ENCODE data around the gene MAP7.
"Not testable (repeated sequence)": the region's sequence is repeated elsewhere in the genome, so short reads cannot be mapped to it uniquely, and the experiment has no call there.

Gene MAP7

DNA sequence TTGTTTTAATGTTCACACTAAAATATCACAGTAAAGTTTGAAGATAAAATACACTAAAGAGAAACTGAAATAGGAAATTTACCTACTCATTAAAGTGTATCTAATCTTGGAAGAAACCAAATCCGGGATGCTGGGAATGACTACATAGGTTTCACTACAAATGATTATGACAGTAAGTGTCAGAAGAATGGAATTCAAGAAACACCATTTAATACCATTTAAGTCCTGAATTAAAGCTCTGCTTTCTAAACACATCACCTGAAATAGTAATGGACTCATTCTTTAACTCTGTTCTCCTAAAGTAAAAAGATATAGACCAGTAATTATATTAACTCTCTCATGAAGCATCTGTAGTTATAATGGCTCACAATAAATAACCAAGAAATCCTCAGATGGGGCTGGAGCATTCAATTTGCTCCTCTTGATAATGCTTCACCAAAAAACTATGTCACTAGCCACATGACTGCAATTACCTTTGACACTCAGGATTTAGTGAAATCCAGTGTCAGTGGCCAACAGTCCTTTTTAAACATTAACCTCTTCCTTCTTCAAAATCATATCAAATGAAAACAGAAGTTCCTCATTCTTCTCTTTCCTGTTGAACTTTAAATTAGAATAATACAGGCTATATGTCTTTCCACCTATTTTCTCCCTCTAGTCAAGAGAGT is 41.4 kb downstream of the MAP7 start:
- DNase-seq (no peak), ATAC-seq (no peak)
- H3K4me1 Mint-ChIP-seq = peaks cover 26% of the 10 kb centered on the region
- no peaks in the 10 kb centered on the region for H3K27me3 Mint-ChIP-seq
- H3K4me3 Mint-ChIP-seq = no peak overlapping the region
- no peak overlapping the region for H3K27ac Mint-ChIP-seq
- no peaks in the 10 kb centered on the region for H3K9me3 Mint-ChIP-seq

DNA sequence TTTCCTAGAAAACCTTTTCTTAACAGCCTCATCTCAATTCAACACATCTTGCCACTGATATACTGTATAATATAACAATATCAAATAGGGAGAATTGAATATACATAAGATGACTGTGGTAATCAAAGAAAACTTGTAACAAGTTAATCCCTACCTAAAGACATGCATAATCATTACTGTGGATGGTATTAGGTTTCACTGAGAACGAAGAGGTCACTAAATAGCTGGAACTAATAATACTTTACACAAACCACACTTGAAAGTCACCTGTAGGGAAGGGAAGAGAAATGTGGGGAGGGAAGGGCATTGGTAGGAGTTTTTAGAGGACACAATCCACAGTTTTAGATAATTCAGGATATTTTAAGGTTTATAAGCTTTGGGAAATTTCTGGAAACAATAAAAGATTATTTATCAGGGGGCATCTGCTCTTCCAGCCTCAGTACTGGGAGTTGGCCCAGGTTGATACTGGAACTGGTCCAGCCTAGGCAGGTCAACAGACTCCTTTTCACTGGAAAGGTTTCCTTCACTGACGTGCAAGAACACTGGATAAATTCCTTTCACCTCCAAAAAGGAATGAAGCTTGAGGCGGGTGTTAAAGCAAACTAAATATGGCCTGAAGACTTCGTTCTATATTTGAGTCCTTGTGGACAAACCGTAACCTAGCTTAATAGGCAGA is 44.0 kb downstream of the MAP7 start:
- H3K27ac Mint-ChIP-seq = no peak overlapping the region
- DNase-seq (no peak), ATAC-seq (no peak)
- H3K27me3 Mint-ChIP-seq = no peaks in the 10 kb centered on the region
- no peaks in the 10 kb centered on the region for H3K9me3 Mint-ChIP-seq
- H3K4me3 Mint-ChIP-seq = no peak overlapping the region
- peaks cover 22% of the 10 kb centered on the region for H3K4me1 Mint-ChIP-seq

DNA sequence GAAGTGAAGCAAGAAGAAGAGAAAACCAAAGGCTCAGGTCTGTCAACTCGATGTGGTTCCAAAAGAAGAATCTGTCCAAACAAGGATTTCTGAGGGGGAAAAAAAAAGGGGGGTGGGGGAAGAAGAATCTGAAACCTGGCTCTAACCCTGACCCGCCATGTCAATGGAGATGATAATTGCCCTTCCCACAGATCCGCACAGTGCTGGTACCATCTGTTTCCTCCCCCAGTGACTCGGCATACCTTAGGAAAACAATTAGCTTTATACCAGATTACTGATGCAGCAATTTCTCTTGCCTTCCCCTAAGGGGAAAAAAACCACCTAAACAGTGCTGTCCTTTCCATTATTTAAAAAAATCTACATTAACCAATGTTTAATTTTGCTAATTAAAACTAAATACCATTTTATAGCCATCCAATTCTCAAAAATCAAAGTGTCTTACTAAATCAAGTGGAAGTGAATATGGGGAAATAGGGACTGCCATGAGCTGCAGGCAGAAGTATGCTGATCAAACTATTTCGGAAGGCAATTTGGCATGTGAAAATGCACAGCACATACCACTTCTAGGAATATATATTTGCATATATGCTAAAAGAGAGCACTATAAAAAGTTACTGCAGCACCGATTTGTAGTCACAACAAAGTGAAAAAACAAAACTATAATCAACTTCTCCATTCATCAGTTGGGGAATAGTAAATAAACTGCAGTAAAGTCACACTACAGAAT is 46.8 kb downstream of the MAP7 start:
- H3K4me1 Mint-ChIP-seq = no peaks in the 10 kb centered on the region
- DNase-seq = no peak
- H3K4me3 Mint-ChIP-seq = no peak overlapping the region
- ATAC-seq = no peak
- H3K9me3 Mint-ChIP-seq = no peaks in the 10 kb centered on the region
- no peak overlapping the region for H3K27ac Mint-ChIP-seq
- no peaks in the 10 kb centered on the region for H3K27me3 Mint-ChIP-seq

DNA sequence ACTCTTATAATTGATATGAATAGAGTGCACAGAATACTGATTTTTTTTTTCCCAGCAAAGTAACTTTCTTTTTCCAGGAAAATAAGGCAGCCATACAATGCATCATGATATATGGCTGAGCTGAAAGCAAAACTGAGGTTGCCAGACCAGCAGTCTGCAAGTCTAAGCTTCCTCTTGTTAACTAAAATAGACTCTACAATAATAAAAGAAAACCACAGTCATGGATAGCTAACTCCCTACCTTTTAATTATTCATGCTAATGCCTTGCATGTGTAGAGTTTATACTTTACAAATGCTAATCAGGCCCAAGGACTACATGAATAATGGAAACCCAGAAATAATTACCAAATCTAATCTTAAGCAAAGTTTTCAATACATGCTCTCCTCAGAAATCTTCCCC is 47.4 kb downstream of the MAP7 start:
- H3K4me1 Mint-ChIP-seq = no peaks in the 10 kb centered on the region

DNA sequence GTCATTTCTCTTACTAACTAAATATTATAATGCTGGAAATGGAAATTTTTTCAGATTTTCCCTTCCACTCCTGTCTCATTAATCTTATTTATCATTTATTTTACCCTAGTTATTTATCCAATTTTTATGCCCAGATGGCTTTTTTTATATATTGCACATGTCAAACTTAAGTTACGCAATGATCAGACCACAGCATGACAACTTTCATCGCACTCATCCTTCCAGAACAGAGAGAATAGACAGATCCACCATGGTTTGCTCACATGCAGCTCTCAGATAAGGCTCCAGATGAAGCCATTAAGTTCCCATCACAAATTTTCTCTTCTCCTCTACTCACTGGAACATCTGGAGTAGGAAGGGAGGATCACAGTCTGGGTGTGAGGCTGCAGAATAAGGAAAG is 48.7 kb downstream of the MAP7 start:
- no peak overlapping the region for H3K4me3 Mint-ChIP-seq
- no peak overlapping the region for H3K27ac Mint-ChIP-seq
- no peak for ATAC-seq
- no peaks in the 10 kb centered on the region for H3K4me1 Mint-ChIP-seq
- DNase-seq = no peak
- H3K27me3 Mint-ChIP-seq = no peaks in the 10 kb centered on the region
- no peaks in the 10 kb centered on the region for H3K9me3 Mint-ChIP-seq

More for the DNA sequence above, 47.4 kb downstream of the MAP7 start:
- Mint-ChIP-seq H3K27ac (no peak overlapping the region), H3K4me3 (no peak overlapping the region), H3K27me3 (no peaks in the 10 kb centered on the region), H3K9me3 (no peaks in the 10 kb centered on the region)
- ATAC-seq (no peak), DNase-seq (no peak)

DNA sequence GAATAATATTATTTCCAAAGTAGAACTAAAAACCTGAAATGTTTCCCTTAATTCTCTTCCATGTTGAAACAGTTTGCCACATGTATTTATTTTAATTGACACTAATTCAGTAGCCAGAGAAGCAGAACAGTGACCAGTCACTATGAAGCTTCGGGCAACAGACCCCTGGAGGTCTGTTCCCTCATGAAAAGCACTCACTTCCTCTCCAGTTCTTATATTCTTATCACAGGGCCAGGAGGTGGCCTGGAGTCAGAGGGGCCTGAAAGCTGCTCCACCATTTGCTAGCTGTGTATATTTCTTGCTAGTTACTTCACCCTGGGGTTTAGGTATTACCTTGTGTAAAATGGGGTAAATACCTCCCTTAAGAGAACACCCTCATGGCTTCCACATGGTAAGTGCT is 49.1 kb downstream of the MAP7 start:
- ATAC-seq = no peak
- no peaks in the 10 kb centered on the region for H3K4me1 Mint-ChIP-seq
- H3K27me3 Mint-ChIP-seq = no peaks in the 10 kb centered on the region
- DNase-seq = no peak
- H3K27ac Mint-ChIP-seq = no peak overlapping the region
- no peaks in the 10 kb centered on the region for H3K9me3 Mint-ChIP-seq
- H3K4me3 Mint-ChIP-seq = no peak overlapping the region

DNA sequence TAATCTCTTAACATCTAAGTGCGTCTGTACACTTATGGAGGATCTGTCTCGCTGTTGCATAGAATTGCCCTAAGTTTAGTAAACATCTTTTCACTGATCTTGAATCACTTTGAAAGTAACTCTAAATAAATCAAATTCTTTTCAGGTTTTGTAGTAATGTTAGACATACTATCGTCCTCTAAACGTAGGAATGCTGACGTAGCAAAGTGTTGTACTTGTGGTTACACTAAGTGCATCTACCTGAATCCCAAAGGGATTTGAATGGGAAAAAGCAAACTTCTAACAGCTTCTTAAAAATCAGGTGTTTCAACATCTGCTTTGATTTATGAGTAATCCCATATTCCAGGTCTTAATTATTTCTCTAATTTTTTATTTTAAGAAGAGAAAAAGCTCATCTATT is 49.8 kb downstream of the MAP7 start:
- no peaks in the 10 kb centered on the region for H3K27me3 Mint-ChIP-seq
- no peak overlapping the region for H3K4me3 Mint-ChIP-seq
- H3K9me3 Mint-ChIP-seq = no peaks in the 10 kb centered on the region
- H3K27ac Mint-ChIP-seq = no peak overlapping the region
- ATAC-seq (no peak), DNase-seq (no peak)
- no peaks in the 10 kb centered on the region for H3K4me1 Mint-ChIP-seq

DNA sequence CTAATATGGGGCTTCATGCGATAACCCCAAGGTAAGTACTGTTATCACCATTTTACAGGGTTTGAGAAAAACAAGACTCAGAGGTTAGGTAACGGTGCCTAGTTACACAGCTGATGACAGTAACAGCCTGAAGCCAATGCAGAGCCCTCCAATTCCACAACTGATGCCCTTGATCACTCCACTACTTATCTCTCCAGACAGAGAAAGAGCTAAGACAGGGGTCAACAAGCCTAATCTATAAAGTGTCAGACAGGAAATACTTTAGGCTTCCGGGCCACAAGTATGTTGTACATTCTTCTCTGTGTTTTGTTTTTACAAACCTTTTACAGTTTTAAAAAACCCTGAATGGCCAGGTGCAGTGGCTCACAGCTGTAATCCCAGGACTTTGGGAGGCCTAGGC is 50.9 kb downstream of the MAP7 start:
- DNase-seq (no peak), ATAC-seq (no peak)
- Mint-ChIP-seq H3K9me3 (no peaks in the 10 kb centered on the region), H3K4me3 (no peak overlapping the region), H3K27me3 (no peaks in the 10 kb centered on the region), H3K27ac (no peak overlapping the region), H3K4me1 (no peaks in the 10 kb centered on the region)

DNA sequence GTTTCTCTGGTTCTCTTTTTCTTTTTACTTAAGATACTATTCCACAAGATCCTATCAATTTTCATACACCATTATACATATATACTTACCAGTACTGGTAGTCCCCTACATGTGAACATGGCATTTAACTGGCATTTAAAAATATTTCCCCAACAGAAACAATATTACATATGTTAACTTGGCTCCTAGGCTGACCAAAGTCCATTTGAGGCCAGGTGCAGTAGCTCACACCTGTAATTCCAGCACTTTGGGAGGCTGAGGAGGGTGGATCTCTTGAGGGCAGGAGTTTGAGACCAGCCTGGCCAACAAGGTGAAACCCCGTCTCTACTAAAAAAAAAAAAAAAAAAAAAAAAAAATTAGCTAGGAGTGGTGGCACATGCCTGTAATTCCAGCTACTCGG is 53.8 kb downstream of the MAP7 start:
- not testable (repeated sequence) for H3K27me3 Mint-ChIP-seq, H3K9me3 Mint-ChIP-seq, H3K27ac Mint-ChIP-seq, H3K4me1 Mint-ChIP-seq, H3K4me3 Mint-ChIP-seq, DNase-seq, ATAC-seq

DNA sequence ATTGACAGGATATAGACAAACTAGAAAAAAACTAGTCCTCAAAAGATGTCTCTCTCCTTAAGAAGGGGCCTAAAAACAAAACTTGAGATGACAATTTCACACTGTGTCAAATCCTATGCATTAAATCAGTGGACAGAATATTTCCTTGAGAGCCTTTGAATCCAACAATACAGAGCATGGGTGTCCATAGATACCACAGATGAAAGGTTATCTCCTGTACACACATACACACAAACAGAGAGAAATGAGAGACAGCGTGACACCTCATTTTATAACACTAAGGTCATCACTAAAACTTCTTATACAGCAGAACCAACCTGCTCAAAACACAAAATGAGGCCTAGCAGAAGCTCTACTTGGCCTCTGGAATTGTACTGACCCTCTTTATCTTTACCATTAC is 55.5 kb downstream of the MAP7 start:
- Mint-ChIP-seq H3K4me1 (no peaks in the 10 kb centered on the region), H3K27ac (no peak overlapping the region), H3K9me3 (no peaks in the 10 kb centered on the region), H3K27me3 (no peaks in the 10 kb centered on the region), H3K4me3 (no peak overlapping the region)
- no peak for DNase-seq
- ATAC-seq = no peak

DNA sequence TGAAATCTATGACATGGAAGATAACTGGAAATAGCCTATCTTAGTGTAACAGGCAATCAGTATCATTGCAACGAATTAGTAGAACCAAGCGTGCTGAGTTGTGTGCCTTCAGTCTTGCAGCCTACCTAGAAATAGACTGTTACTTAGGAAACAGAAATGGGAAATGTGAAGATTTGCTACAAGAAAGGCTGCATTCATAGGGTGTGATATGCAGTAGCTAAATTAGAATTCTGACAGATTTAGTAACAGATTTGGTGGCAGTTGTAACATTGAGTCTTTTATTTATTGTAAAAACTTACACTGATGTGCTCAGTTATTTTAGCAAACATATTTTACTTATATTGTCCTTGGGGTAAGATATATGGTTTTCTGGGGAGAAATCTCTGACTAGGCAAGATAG is 56.2 kb downstream of the MAP7 start:
- H3K27ac Mint-ChIP-seq = no peak overlapping the region
- H3K27me3 Mint-ChIP-seq = no peaks in the 10 kb centered on the region
- DNase-seq = no peak
- no peak overlapping the region for H3K4me3 Mint-ChIP-seq
- no peaks in the 10 kb centered on the region for H3K9me3 Mint-ChIP-seq
- ATAC-seq = no peak
- no peaks in the 10 kb centered on the region for H3K4me1 Mint-ChIP-seq

DNA sequence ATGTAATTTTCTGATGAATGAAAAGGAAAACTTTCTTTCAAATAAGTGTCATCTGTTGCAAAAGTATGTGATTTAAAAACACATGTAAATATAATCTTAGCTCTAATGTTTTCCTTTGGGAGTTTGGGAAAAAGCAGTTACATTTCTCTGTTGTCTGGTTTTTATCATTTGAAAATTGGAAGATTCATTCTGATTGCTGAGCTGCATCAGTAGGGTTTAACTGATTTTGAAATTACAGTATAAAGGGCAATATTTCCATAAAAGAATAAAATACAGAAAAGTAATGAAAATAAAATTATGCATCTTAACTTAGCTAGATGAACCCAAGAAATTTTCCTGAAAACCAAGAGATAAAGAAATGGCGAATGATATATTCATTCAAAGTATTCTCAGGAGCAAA is 57.8 kb downstream of the MAP7 start:
- no peak for DNase-seq
- H3K27ac Mint-ChIP-seq = no peak overlapping the region
- no peaks in the 10 kb centered on the region for H3K27me3 Mint-ChIP-seq
- no peaks in the 10 kb centered on the region for H3K4me1 Mint-ChIP-seq
- H3K9me3 Mint-ChIP-seq = no peaks in the 10 kb centered on the region
- H3K4me3 Mint-ChIP-seq = no peak overlapping the region
- no peak for ATAC-seq

DNA sequence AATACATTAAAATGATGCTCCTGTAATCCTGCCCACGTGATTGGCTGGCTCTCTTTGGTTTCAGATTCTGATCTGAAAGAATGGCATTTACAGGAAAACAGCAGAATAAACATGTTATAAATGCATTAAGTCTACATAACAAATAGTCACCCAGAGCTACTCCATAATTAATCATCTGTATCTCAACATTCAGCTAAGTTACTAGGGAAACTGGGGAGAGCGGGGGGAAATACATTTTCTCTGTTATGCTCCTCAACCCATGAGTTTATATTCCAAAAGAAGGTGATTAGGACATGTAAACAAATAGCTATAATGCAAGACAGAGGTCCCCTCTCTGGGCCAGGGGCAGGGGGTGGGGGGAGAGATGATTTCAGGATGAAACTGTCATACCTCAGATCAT is 58.5 kb downstream of the MAP7 start:
- no peak for ATAC-seq
- Mint-ChIP-seq H3K27ac (no peak overlapping the region), H3K4me1 (no peaks in the 10 kb centered on the region), H3K4me3 (no peak overlapping the region), H3K27me3 (no peaks in the 10 kb centered on the region), H3K9me3 (no peaks in the 10 kb centered on the region)
- no peak for DNase-seq

DNA sequence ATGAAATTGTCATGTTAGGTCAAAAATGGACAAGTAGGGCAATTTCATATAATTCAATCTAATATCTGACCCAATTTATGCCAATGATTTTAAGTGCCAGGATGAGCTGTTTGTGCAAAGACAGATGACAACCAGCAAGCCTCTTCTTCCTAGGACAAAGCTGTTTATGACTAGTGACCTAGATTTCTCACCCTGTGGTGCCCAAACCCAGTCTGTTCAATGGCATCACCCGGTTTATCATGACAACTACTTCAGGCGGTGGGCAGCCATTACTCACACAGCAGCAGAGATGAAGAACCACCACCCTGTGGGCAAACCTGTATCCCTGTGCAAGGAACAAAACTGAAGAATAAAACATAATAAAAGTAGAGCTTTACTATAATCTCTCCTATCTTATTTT is 59.0 kb downstream of the MAP7 start:
- H3K4me1 Mint-ChIP-seq = no peaks in the 10 kb centered on the region
- H3K27ac Mint-ChIP-seq = no peak overlapping the region
- ATAC-seq (no peak), DNase-seq (no peak)
- H3K27me3 Mint-ChIP-seq = no peaks in the 10 kb centered on the region
- no peak overlapping the region for H3K4me3 Mint-ChIP-seq
- H3K9me3 Mint-ChIP-seq = no peaks in the 10 kb centered on the region

DNA sequence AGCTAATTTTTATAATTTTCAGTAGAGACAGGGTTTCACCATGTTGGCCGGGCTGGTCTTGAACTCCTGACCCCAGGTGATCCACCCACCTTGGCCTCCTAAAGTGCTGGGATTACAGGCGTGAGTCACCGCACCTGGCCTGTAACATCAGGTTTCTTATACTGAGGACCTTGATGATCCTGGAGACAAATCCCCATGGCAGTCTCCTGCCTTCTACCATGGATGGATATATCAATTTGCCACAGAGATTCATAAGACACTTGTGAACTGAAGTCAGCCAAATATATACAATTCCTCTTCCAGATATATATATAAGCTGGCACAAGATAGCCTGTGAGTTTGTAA is 60.6 kb downstream of the MAP7 start:
- H3K4me3 Mint-ChIP-seq, H3K27me3 Mint-ChIP-seq, H3K4me1 Mint-ChIP-seq, DNase-seq, H3K27ac Mint-ChIP-seq, H3K9me3 Mint-ChIP-seq, ATAC-seq: not testable (repeated sequence)

DNA sequence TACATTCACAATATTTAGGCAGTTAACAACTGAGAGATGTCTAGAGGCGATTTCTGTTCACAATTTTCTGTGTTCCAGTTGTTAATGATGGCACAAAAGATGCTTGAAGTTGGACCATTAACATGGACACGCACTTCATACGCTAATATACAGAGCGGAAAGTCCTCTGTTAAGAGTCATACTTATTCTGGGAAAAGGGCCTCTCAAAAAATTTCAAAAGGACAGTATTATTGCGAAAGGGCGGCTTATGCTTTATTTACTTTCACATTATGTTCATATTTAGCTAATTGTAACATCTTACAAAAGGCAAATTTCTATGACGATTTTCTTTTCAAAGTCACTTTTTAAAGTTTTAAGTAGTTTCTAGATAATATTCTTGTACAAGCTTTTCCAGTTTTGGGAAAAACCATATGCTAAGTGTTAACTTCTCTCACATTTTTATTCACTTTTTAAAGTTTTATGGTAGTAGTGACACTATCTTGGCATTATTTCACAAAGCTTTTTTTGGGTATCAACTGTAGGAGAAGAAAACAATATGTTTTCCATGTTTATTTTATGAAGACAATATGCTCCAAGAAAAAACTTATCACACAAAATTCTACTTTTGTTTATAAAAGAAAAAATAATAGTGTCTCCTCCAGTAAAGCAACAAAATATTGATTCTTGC is 62.3 kb downstream of the MAP7 start:
- Mint-ChIP-seq H3K27ac (no peak overlapping the region), H3K4me1 (no peaks in the 10 kb centered on the region), H3K27me3 (no peaks in the 10 kb centered on the region)

More for the DNA sequence above, 62.3 kb downstream of the MAP7 start:
- H3K4me3 Mint-ChIP-seq = no peak overlapping the region
- ATAC-seq = no peak
- DNase-seq = no peak
- H3K9me3 Mint-ChIP-seq = no peaks in the 10 kb centered on the region
